D341Med (cell line): Measurements from ENCODE around the gene SLC6A12.

Experiments used
- DNase-seq: peaks from one replicate; pipeline ENCODE4 v3.0.0; 2012; ENCODE audit warnings: low spot score

The SLC6A12 gene

DNA sequence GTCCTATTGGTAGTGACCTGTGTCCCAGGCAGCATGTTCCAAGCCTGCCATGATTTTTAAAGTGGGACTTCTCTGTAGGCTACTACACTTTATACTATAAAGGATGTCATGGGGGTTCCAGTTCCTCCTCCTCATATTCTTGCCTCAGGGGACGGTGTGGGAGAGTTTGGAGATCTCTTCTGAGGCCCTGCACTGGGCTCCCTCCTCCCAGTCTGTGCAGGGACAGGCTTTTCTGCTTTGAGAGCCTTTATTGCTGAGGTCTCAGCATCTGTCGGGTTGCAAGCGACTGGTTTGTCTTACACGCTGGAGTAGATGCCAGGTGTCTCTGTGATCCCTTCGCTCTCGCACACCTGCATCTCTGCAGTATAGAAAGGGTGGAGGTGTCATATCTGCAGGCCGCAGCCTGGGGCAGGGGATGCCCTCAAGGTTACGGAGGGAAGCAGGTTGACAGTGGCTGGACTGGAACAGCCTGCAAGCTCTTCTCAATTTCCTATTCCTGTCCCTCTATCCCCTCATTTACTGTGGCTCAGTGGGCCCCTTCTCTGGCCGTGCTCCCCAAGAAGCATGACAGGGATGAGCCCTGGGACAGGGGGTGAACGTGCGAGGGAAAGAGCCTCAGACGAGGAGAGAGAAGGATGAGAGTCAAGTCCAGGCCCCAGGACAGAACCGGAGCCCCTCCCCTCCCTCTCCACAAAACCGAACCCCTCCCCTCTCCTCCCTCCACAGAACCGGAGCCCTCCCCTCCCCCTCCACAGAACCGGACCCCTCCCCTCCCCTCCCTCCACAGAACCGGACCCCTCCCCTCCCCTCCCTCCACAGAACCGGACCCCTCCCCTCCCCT, 51.3 kb downstream of the SLC6A12 start:
- peak; percentile 69 for DNase-seq

DNA sequence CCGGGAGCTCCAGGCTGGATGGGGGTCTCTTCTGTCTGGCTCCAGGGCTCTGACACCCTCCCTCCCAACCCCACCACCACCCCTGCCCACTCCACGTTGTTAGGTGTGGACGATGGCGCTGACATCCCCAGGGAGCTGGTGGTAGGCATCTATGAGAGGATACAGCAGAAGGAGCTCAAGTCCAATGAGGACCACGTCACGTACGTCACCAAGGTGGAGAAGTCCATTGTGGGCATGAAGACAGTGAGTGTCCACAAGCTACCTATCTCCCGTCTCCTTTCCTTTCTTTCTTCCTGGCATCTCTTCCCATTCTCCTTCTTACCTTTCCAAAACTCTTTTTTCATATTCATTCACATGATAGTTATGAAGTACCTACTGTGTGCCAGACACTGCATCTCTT, 52.1 kb downstream of the SLC6A12 start:
- no peak for DNase-seq

DNA sequence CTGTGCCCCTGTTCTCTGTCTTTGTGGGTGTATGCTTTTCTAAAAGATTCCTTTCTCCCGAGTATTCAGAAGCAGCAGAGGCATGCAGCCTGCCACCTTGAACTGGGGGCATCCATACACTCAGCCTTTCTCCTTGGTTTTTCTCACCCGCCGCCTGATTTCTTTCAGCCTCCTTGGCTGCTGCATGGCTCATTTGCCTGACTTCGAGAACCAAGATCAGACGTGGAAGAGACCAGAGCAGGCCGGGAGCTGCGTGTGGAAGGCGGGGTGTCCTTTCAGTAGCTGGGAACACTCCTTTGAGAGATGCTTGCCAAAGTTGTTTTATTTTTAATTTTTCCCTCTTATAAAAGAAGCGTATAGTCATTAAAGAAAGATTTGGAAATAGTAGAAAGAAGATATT, 53.1 kb downstream of the SLC6A12 start:
- no peak for DNase-seq

DNA sequence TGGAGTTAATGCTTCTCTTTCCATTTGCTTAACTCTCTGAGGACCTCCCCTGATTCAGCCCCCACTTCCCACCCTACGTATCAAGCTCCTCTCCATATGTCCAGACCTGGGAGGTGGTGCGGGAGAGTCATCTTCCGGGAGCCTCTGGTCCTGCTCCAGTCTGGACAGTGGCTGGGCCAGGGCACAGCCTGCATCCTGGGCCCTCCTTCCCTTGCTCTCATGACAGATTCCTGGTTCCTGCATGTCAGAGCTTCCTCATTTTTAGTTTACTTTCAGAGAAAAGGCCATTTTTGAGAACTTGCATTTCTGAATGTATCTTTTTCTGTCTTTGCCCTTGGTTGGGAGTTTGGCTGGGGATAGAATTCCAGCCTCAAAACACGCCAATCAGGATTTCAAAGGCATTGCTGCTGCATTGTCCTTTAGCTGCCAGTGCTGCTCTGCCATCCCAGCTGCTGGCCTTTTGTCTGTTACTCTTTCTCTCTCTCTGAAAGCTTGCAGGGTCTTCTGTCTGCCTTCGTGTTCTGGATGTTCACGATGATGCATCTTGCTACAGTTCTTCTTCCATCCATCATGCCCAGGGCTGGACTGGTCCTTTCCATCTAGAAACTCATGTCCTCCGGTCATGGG, 54.7 kb downstream of the SLC6A12 start:
- DNase-seq: no peak

DNA sequence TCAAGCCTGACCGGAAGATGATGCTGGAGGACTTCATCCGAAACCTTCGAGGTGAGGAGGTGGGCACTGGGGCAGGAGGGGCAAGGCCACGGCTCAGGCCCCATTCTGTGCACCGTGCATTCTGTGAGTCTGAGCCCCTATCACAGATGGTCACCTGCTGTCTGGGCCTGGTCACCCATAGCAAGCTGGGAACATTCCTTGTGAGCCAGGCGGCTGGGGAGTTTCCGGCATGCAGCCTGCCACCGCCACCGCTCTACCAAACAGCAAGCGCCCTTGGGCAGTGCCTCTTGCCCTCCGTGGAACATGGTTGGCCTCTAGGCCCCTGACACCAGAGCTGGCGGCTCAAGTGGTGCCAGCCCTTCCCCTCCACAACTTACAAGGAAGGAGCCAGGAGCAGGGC, 56.3 kb downstream of the SLC6A12 start:
- DNase-seq: no peak

DNA sequence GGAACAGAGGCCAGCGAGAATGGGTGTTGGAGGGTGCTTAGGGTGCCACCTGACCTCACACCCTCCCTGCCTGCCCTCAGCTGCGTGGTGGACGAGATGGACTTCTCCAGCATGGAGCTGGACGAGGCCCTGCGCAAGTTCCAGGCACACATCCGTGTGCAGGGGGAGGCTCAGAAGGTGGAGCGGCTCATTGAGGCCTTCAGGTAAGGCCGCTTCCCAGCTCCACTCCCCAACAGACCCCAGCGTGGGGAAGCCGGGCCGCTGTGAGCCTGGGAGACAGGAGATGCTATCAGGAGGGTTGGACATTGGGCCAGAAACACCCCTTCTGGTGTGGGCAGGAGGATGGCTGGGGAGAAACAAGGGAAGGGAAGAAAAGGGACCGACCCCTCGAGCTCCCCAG, 57.0 kb downstream of the SLC6A12 start:
- no peak for DNase-seq

DNA sequence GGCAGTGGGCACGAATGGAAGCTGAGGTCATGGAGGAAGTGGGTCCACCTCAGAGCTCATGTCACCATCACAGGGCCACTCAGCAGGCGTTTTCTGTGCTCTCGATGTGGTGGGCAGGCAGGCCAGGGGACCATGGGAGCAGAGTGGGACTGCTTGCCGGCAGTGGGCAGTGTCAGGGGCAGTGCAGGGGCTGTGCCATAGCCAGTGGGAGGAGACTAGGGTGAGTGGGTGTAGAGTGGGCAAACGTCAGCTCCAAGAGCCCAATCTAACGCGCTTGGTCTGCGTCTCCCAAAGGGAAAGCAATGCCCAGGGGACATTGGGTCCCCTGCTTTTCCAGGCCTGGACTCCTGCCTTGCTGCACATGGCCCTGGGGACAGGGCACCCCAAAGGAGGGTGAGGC, 58.3 kb downstream of the SLC6A12 start:
- no peak for DNase-seq

GRCh38 chr12:155006-155405, 59.0 kb downstream of the SLC6A12 start:
- DNase-seq: no peak

DNA sequence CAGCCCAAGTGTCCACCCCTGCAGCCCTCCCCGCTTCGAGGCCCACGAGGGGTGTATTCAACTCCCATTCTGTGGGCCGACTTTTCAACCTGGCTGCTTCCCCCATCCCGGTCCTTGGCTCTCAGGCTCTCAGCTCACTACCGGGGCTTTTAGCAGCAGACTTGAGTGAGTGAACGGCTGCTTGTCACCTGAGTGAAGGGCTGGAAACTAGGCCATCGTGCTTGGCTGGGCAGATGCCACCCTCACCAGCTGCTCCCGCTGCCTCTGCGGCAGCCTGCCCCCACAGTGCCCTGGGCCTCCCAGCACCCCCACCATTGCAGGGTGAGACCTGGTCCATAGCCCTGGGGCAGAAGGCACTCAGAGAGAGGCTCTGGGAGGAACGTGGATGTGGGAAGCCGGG, 59.9 kb downstream of the SLC6A12 start:
- DNase-seq: no peak

- DNase-seq: peak; percentile 92
Observed at GRCh38 chr12:153080-153746, 60.7 kb downstream of the SLC6A12 start.

GRCh38 chr12:152440-152839, 61.5 kb downstream of the SLC6A12 start:
- no peak for DNase-seq

- no peak for DNase-seq
Observed at GRCh38 chr12:151579-151978, 62.4 kb downstream of the SLC6A12 start.

DNA sequence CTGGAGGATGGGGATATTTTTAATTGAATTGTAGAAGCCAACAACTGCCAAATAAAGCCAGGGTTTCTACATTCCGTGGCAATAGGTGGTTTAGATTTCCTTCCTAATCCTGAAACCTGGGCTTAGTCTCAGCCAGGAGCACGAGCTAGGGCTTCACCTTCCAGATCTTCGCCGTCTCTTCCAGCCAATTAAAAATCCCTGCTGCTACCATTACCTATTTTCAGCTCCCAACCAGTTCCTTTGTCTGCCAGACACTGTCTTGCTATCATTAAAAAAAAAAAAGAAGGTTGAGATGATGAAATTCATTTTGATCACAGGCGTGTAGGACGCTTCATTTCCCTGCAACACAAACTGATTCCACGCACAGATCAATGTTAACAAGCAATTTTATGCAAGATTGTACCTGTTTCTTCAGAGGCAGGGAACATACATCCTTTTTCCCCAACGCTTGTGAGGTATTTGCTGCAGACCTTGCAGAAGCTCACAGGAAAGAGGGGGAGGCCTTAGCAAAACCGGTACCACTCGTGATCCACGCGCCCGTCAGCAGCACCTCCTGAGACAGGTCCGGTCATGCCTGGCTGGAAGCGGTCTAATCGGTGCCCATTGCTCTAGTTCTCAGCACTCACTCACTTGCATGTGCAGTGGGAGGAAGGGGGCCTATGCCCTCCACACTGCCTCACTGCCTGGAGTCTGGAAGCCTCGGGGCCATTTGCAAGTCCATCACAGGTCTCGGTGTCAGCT, 65.1 kb downstream of the SLC6A12 start:
- no peak for DNase-seq

GRCh38 chr12:147242-147641, 66.7 kb downstream of the SLC6A12 start:
- DNase-seq: no peak

DNA sequence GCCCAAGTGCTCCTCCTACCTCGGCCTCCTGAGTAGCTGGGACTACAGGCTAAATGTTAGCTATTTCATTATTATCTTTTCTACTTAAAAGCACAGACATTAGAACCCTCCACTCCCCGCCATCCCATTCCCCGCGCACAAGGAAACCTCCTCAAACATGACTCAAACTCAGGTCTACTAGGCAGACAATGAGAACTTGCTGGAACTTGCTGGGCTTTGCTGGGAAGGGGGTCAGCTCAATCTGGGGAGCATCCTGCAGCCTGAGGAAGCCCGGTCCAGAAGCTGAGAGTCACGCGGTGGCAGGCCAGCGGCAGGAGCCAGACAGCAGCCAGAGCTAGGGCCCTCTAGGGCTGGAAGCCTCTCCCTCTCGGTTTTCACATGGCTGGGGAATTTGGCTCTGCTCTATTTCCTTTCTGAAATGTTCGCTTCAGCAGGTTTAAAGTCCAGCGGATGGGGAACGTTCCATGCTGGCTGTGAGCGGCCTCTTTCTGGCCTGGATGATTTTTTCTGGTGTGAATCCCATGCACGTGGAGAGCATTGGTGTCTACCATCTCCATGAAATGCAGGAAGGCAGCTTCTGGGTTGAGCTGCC, 68.5 kb downstream of the SLC6A12 start:
- no peak for DNase-seq

GRCh38 chr12:144650-145284, 69.2 kb downstream of the SLC6A12 start:
- DNase-seq: no peak

- DNase-seq: no peak
Observed at GRCh38 chr12:143964-144649, 69.8 kb downstream of the SLC6A12 start.

- DNase-seq: no peak
Observed at GRCh38 chr12:140162-140561, 73.8 kb downstream of the SLC6A12 start.
